Inflammatory macrophage treated with lipopolysaccharide for 1 hour (primary cell): Measurements from ENCODE around the gene NRIP2.
"Not testable (repeated sequence)": the region's sequence is repeated elsewhere in the genome, so short reads cannot be mapped to it uniquely, and the experiment has no call there.

Experiments
- DNase-seq, 2 donors: peaks; one replicate each; pipeline ENCODE4 v3.0.0-alpha.2; 2020 to 2022

NRIP2 gene, protein sequence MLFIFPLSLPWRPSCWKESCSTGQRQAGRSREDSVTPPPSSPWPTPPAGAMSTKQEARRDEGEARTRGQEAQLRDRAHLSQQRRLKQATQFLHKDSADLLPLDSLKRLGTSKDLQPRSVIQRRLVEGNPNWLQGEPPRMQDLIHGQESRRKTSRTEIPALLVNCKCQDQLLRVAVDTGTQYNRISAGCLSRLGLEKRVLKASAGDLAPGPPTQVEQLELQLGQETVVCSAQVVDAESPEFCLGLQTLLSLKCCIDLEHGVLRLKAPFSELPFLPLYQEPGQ

DNA sequence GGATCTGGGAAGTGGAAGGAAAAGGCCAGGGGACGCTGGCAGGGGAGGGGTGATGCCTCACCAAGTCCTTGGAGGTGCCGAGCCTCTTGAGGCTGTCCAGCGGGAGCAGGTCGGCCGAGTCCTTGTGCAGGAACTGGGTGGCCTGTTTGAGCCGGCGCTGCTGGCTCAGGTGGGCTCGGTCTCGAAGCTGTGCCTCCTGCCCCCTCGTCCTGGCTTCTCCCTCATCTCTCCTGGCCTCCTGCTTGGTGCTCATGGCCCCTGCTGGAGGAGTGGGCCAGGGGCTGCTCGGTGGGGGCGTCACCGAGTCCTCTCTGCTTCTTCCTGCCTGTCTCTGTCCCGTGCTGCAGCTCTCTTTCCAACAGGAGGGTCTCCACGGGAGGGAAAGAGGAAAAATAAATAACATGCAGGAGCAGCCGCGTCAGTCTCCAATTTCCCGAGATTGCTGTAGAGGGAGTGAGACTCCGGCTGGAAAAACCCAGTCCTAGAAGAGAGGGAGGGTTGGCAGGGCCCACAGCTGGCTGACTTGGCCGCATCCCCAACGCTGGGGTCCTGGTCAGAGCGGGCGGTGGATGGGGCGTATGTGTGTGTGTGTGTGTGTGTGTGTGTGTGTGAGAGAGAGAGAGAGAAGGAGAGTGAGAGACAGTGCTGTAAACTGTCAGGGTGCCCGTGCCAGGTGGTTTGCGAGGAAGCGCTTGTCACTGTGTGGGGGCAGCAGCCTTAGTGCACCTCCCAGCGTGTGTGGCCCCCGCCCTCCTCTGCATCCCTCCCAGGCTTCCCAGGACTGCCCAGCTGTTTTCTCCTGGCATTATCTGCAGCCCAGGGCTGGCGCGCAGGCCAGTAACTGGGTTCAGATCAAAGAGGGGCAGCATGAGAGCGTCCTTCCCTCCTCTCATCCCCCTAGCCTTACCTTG, at the start of gene NRIP2:
Gene NRIP2, minus strand, starts transcription at position 455 of the 911 bp plus-strand sequence. Its CDS starts 52 bp downstream, at position 403.
- DNase-seq: no peak

DNA sequence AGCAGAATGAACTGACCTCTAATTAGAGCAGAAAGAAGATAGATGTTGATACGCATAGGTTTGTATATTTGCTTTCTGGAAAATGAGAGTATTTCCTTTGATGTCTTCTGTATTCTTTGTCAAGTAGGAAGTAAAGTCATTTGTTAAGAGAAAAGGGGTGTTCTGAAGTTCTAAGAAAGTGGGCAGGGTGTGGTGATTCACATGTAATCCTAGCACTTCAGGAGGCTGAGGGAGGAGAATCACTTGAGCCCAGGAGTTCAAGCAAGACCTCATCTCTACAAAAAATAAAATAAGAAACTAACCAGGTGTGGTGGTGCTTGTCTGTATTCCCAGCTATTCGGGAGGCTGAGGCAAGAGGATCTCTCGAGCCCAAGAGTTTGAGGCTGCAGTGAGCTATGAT, 45.0 kb upstream of the NRIP2 start:
- no peak for DNase-seq

DNA sequence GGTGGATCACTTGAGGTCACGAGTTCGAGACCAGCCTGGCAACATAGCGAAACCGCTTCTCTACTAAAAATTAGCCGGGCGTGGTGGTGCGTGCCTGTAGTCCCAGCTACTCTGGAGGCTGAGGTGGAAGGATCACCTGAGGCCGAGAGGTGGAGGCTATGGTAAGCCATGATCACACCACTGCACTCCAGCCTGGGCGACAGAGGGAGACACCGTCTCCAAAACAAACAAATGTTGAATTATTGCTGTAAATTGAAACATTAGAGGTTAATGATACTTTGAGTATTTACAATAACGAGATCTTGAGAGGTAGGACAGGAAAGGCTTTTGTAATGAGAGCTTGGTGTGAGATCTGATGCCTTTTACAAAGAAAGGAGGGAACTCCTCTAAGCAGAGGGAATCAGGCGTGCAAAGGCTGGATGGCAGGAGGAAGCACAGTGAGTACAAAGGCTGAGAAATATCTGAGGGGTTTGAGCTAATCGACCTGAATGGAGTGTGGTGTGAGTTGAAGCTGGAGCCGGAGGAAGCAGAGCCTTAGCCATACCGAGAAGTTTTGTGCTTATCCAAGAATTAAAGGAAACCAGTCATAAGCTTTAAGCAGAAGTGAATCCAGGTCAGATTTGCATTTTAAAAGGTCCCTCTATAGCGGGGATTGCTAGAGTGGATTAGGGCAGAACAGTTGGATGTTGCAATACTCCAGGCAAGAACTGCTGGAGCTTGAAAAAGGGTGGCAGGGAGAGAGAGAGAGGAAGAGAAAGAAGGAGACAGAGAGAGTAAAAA, 43.3 kb upstream of the NRIP2 start:
- peak; percentile 88 to 91 for DNase-seq

DNA sequence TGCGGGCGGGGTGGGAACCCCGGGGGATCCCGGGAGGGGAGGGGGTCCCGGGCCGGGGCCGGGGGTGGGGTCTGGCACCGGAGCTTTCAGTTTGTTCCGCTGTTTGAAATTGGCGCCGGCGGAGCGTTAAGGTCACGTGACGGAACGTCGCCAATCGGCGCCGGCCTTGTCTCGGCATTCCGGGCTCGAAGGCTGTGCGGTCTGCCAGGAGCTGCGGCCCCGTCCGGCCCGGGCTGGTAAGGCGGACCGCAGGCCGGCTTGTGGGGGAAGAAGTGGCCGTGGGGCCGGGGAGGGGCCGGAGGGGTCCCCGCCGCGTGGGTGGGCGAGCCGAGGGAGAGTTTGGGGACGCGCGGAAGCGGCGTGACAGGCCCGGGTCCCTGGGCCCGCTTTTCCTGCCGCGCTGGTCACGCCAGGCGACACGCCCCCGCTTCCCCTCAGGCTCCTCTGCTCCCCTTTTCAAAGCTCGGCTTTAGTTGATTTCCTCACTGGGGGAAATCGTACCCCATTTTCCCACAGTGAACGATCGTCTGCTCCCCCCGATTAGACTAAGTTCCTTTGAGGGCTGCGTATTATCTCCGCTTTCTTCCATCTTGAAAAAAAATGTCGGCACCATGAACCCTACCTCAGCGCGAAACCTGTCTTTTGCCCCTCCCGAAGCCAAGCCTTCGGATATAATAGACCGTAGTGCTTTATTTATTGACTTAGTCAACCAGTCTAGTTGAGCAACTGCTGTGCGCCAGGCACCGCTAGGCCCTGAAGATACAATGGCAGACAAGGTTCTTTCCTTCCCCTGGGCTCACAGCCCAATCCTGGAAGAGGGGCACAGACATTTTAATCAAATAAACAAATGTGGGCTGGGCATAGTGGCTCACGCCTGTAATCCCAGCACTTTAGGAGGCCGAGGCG, 42.5 kb upstream of the NRIP2 start, which contains the start of the genes FOXM1 and RHNO1:
Gene FOXM1, minus strand, starts transcription at position 128 of the 906 bp plus-strand sequence. CDS start 2,696 bp downstream, outside the sequence.
Gene RHNO1, plus strand, starts transcription at position 177 of the 906 bp plus-strand sequence. CDS start 8,144 bp downstream, outside the sequence.
- peak; percentile 75 to 90 for DNase-seq

DNA sequence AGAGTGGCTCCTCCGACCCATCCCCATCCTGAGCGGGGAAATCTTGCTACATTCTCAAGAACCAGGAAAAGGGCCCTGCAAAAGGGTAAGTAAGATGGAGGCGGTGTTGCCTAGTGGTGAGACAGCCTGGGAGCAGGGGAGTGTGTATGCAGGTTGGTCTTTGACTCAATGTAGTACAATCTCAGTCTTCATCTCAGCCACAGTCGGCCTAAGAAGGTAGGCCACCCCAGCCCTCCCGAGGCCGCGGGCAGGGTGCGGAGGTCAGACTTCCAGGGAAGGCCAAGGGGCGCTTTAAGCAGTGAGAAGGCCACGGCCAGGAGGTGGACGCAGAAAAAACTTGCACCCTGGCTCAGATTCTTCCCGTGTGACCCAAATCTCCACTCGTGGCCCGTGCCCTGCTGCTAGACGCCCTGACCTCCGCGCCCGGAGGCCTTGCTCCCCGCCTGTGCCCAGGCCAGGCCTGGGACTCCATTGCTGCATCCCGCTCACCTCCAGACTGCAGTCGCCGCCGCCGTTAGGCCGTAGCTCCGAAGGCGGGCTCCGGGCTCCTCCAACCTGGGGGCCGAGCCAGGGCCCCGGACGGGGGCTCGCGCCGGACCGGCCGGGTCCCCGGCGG, 41.7 kb upstream of the NRIP2 start:
- DNase-seq: peak in 1 of 2 donors; percentile 11

DNA sequence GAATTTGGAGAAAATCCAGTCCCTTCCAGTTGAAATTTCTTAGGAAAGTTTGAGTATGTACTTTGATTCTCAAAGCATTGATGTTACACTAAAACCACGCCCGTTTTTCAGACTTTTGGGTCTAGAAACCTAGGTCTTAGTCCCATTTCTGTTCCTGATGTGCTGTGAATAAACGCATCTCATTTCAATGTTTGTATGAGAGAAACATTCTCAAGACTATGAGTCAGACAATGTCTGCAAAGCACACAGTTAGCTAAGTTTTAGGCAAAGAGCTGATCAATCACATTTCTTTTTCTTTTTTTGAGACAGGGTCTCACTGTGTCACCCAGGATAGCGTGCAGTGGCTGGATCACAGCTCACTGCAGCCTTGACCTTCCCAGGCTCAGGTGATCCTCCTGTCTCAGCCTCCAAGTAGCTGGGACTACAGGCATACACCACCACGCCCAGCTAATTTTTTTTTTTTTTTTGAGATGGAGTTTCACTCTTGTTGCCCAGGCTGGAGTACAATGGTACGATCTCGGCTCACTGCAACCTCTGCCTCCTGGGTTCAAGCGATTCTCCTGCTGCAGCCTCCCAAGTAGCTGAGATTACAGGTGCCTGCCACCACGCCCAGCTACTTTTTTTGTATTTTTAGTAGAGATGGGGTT, 34.3 kb upstream of the NRIP2 start:
- DNase-seq: not testable (repeated sequence)

DNA sequence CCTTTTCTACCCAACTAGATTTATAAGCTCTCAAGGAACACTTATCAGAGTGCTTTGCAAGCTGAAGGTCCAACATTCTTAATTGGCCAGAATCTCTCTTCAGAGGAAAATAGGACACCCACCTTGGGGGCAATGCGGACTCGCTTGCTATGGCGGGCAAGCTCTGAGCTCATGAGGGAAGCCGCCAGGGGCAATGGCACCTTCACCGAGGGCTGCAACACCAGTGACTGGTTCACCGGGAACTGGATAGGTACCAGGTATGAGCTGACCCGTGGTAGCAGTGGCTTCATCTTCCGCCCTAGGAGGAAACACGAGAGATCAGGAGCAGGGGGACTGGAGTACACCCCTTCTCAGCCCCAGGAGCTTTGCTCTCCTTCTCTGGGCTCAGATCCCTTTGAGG, 29.4 kb upstream of the NRIP2 start:
- DNase-seq: no peak

DNA sequence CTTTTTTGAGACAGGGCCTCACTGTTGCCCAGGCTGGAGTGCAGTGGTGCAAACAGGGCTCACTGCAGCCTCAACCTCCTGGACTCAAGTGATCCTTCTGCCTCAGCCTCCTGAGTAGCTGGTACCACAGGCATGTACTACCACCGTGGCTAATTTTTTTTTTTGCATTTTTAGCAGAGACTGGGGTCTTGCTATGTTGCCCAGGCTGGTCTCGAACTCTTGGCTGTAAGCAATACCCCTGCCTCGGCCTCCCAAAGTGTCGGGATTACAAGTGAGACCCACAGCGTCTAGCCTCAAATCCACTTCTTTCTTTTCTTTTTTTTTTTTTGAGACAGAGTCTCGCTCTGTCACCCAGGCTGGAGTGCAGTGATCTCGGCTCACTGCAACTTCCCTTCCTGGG, 28.6 kb upstream of the NRIP2 start:
- not testable (repeated sequence) for DNase-seq

DNA sequence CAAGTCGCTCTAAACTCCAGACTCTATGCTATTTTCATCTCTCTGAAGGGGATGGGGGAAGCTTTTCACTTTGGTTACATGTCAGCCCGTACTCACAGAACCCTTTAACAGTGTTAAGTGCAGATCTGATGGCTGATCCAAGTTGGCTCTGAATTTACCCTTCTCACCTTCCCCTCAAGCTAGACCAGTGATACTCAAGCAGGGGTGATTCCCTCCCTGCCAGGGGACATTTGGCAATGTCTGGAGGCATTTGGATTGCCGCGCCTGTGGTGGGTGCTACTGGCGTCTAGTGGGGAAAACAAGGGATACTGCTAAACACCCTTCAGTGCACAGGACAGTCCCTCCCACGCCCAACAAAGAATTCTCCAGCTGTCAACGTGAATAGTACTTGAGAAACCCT, 28.0 kb upstream of the NRIP2 start:
- no peak for DNase-seq

DNA sequence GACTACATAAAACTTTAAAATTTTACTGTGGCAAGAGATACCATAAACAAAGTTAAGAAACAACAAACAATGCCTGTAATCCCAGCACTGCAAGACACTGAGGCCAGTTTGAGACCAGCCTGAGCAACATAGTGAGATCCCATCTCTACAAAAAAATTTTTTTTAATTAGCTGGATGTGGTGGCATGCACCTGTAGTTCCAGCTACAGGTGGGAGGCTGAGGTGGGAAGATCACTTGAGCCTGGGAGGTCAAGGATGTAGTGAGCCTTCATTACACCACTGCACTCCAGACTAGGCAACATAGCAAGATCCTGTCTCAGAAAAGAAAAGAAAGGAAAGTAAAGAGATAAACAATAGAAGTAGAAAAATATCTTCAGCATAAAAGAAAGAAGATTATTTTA, 25.3 kb upstream of the NRIP2 start:
- no peak for DNase-seq

DNA sequence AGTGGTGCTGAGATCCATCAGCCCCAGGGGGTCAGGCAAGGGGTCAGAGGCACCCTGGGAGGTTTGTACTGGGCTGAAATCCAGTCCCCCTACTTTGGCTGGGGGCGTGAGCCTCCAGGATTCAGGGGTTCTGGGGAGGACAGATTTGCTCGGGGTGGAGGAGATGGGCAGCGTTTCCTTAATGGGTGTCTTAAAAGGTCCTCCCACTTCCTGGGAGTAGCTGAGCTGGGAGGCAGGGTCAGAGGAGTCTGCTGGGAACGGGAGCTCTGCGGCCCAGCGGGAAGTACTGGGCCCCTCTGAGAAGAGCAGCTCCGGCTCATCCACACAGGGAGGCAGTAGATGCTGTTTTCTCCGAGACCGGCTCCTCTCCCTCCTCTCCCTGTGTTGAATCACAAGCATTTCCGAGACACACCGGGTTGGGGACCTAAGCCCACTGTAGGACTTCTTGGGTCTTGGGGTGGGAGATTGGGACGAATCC, 24.1 kb upstream of the NRIP2 start:
- no peak for DNase-seq

DNA sequence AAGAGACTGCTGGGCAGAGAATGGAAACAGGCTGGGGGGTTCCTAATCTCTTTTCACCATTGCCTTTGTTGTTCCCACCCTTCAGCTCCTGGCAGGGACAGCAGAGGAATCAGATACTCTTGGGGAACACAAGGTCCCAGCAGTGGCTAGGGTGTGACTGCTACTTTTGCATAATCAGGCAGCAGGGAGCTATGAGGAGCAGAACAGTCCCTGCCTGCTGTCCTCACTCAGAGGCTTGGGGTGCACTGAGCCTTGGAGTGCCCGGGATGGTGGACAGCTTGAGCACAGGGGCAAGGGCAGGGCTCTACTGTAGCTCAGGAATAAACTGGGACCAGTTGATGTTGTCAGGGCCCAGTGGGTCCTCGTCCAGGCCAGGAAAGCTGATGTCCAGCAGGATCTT, 23.5 kb upstream of the NRIP2 start:
- no peak for DNase-seq

DNA sequence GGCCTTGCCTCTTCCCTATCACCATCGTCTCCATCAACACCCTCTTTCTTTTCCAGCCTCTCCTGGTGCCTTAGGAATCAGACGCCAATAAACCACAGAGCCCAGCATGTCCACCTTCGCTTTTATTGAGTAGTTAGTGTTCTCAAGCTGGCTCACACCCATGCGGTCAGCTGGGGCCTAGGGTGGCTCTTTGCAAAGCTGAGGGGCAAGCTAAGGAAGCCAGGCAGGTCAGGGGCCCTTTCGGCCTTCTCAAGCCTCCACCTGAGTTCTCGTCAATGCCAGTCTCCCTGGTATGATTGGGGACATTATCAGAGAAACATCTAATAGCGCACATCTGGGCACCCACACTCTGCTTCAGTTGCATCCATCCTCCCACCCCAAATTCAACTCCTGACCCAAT, 22.7 kb upstream of the NRIP2 start:
- no peak for DNase-seq

DNA sequence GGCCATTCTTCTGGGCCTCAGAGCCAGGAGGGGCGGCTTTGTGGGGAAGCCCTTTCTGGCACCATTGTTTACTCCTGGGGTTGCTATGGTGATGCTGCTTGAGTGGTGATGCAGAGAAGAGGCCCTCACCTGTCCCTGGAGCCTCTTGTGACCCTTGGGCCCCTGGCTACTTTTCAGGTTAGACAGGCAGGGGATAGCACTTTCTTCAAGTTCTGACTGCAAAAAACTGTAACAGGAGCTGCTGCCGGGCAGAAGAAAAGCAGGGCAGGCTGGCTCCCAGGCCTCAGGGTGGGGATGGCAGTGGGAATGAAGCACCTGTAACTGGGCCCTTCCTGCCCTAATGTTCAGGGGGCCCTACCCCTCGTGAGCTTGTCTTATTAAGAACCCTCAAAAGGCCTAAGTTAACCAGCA, 22.2 kb upstream of the NRIP2 start, which contains the start of gene TEX52:
Gene TEX52, minus strand, starts transcription at position 19 of the 411 bp plus-strand sequence. Its CDS starts 13 bp downstream, at position 6.
- no peak for DNase-seq

DNA sequence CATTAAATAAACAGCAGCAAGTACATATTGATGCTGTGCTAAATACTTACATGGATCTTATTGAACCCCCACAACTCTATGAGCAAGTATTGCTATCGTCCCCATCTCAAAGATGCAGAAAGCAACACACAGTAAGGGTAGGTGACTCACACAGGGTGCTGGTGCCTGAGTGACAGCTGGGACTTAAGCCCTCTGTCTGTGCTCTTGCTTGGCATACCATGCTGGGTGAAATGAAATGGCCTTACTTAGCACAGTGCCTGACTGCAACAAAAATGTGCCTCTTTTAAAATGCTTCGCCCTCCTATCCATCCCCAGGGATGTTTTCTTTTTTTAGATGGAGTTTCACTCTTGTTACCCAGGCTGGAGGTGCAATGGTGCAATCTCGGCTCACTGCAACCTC, 21.2 kb upstream of the NRIP2 start:
- no peak for DNase-seq

DNA sequence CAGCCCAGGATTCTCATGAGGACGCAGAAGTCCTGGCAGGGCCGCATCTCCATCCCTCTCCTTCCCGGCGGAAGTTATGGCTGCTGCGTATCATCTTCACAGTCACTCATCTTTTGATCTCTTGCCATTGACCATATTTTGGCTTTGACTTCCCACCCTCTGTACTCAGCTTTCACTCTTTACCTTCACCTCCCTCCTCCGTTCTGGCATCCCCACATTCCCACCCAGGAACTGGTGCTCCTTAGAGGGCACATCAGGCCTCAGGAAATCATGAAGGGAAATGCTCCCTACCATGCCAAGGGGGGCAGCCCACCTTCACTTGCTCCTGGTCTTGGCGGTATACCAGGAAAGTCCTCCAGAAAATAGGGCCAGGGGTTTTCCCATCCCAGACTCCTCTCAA, 20.7 kb upstream of the NRIP2 start:
- no peak for DNase-seq

DNA sequence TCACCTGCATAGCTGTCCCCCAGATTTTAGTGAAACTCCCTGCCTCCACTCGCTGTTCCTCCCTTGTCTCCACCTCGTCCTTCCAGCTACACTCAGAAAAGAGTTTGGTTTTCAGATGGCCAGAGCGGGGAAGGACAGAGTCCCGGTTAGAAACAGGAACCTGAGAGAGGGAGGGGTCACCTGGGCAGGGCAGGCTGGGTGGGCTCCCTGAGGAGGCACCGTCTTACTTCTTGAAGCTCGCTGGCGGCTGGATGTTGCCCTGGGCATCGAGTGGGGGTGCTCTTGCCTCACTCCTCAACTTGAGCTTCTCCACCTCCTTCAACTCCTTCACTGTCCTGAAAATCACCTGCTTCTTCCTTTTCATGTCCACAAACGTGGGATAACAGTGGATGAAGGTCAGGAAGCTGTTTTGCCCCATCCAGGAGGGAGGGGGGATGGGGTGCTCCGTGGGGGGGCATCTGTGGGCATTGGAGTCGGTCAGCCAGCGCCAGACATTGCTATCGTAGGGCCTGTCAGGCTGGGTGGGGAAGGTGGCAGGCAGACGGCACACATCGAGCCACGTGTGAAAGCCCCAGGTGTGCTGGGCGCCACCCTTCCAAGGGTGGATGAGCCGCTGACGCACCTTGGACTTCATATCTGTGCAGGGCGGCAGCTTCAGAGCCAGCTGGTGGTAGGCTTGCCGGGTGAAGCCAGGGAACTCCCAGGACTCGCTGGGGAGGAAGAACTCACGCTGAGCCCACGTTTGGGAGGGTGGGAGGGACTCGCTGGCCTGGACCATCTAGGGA, 20.0 kb upstream of the NRIP2 start:
- DNase-seq: no peak

DNA sequence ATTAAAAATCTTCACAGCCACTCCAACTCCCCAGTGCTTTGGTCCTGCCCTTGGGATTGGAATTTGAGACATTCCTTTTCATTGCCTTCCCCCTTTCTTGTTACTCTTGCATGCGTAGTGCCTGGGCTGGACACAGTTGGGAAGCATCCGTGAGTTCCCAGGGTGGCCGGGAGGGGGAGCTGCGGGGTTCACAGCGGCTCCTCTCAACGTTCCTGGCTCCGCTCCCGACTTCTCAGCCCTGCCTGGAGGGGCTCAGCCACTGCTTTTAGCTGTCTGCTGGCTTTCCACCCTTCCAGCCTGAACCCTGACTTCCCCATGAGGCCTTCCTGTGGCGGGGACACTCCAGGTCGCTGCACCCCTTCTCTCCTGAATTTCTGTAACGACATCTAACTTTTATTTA, 18.8 kb upstream of the NRIP2 start:
- peak; percentile 10 to 65 for DNase-seq

DNA sequence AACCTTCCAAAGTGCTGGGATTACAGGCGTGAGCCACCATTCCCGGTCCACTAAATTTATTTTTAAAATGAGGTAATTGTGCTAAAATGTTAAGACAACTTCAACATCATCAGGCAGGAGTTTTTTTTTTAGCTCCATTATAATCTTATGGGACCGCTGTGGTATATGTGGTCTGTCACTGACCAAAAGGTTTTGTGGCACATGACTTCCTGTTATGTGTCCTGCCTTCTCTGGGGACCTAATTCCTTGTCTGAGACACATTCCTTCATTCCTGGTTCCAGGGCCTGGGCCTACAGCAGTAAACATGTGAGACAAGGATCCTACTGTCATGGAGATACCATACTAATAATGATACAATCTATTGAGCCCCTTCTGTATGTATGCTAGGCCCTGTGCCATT, 17.1 kb upstream of the NRIP2 start:
- no peak for DNase-seq

DNA sequence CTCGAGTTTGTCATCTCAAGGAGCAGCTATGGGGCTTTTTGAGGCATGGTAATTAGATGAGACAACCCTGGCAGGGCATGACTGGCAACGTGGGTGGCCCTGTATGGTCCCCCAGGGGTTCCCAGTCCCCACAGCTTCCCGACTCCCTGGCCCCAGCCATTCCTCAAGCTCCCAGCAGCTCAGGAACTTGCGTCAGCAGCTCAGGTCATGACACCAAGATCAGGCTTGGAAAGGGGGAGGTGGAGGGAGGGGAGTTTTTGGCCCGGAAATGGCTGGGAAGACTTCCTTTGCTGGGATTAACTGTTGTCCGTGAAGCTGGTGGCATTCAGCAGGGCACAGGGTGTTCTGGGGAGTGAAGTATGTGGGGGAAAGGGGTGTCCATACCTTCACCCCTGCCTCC, 10.4 kb upstream of the NRIP2 start:
- DNase-seq: peak in 1 of 2 donors; percentile 4
